ENCODE results near the gene NECTIN4. TPM values are rescaled to one million over a fixed set of nuclear protein-coding genes. Genes with fewer than 3 reads are reported as not detected.
A peak's percentile ranks its signal among the peaks of the same experiment; 100 is the strongest.

NECTIN4 gene
- total RNA-seq, 4 donors from 2014 or later, result 126 to 188 (median 164) TPM

DNA sequence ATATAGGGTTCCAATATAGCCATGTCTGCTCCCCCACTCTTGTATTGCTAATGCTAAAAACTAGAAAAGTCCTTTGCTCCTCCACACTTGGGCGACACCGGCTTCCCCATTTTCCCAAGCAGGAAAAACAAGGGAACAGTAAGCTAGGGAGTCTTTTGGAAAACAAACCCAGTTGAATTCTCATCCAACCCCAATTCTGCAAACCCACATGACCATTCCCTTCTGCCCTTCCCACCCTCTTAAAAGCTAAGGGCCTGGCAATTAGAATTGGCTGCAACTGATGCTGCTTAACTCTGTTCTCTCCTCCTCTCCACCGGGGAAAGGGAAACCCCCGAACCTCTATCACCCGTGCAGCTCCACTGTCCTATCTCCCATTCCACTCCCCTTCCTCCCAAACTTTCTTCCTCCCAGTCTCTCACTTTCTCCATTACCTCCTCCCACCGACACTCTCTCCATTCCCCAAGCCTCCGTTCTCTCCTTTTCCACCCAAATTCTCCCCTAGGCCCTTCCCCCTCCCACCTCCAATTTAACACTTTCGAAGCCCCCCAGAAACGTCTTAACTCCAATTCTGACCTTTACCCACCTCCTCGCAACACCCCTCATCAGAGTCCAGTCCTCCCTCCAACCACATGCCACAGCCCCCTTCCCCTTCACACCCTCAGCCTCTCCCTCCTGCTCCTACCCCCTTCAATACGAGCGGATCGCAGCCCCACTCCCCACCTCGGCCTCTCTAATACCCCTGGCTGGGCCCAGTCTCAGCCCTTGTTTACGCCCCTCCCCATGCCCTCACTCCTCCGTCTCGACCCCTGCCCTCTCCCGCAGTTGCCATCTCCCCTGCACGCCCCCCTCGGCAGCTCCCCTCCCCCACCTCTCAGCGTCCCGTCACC is 42.4 kb upstream of the NECTIN4 start:
- DNase-seq (ENCODE audit: low spot score in 2 of 2), result no peak
- H3K27ac ChIP-seq, result peak overlapping the region; percentile 98
- H3K27me3 ChIP-seq, result no peaks in the 10 kb centered on the region
- WGBS, result 3% methylated on average over 22 of the region's 22 CpGs
- H3K4me1 ChIP-seq, result peaks cover 37% of the 10 kb centered on the region
- no peak for TF ChIP-seq POLR2A (IDR thresholded peaks at IDR 0.05)
- peaks cover 18% of the 10 kb centered on the region for H3K36me3 ChIP-seq
- no peaks in the 10 kb centered on the region for H3K9me3 ChIP-seq
- peak overlapping the region; percentile 88 for H3K4me3 ChIP-seq

DNA sequence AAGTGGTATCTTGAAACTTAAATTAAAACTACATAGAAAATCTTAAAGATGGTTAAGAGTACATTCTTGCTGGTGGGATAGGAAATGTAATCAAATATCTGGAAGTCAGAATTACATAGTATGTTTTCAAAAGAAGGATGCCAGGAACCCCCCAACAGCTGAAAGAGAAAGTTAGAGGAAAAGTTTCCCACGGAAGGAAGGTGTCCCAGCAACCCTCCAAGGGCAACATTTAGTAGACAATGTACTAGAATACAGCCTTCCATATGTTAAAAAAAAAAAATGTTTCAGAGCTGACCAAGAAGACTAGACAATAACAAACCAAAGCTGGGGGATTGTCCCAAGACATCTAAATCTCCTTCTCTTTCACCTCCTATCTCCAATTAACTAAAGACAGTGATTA is 40.9 kb upstream of the NECTIN4 start:
- H3K27ac ChIP-seq, result no peak overlapping the region
- peaks cover 29% of the 10 kb centered on the region for H3K36me3 ChIP-seq
- no peak for DNase-seq (ENCODE audit: low spot score in 2 of 2)
- H3K9me3 ChIP-seq, result no peaks in the 10 kb centered on the region
- WGBS, result 54% methylated on average over 1 of the region's 1 CpG
- TF ChIP-seq POLR2A (IDR thresholded peaks at IDR 0.05) (no peak), EP300 (IDR thresholded peaks at IDR 0.05) (no peak), POLR2AphosphoS5 (IDR thresholded peaks at IDR 0.05) (no peak)
- TF ChIP-seq, protein P1, sequence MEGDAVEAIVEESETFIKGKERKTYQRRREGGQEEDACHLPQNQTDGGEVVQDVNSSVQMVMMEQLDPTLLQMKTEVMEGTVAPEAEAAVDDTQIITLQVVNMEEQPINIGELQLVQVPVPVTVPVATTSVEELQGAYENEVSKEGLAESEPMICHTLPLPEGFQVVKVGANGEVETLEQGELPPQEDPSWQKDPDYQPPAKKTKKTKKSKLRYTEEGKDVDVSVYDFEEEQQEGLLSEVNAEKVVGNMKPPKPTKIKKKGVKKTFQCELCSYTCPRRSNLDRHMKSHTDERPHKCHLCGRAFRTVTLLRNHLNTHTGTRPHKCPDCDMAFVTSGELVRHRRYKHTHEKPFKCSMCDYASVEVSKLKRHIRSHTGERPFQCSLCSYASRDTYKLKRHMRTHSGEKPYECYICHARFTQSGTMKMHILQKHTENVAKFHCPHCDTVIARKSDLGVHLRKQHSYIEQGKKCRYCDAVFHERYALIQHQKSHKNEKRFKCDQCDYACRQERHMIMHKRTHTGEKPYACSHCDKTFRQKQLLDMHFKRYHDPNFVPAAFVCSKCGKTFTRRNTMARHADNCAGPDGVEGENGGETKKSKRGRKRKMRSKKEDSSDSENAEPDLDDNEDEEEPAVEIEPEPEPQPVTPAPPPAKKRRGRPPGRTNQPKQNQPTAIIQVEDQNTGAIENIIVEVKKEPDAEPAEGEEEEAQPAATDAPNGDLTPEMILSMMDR (IDR thresholded peaks at IDR 0.05), result no peak
- peaks cover 37% of the 10 kb centered on the region for H3K4me1 ChIP-seq
- H3K4me3 ChIP-seq, result no peak overlapping the region
- H3K27me3 ChIP-seq, result no peaks in the 10 kb centered on the region

DNA sequence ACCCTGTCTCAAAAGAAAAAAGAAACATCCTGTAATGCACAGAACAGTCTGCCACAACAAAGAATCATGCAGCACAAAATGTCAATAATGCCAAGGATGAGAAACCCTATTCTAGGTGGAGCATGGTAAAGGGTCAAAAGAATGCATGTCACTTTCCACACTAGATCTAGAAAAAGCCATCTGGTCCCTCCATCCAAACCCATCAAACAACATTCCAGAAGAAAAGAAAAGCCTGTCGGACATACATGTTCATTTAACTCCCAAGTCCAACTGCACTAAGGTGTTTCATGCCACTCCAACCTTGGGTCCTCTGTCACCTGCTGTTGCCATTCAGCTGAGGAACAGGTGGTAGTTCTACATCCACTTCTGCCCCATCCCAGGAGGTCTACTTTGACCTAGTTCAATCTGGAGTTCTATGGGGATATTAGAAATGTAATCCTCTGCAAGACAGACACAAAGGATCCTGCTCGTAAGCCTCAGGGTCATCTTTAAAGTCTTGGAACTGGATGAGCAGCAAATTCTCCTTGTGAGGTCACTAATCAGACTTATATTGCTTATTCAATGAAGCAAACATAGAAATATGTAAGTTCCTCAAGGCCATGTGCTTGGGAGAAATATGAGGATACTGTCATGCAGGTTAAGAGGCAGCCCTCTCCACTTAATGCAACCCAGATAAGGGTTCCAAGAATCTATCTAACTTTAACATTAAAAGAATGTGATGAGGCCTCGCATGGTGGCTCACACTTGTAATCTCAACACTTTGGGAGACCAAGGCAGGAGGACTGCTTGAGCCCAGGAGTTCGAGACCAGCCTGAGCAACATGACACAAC is 39.4 kb upstream of the NECTIN4 start:
- TF ChIP-seq POLR2AphosphoS5 (IDR thresholded peaks at IDR 0.05), result no peak
- no peak for TF ChIP-seq POLR2A (IDR thresholded peaks at IDR 0.05)
- TF ChIP-seq, protein P1 (IDR thresholded peaks at IDR 0.05), result no peak
- TF ChIP-seq EP300 (IDR thresholded peaks at IDR 0.05), result no peak
- H3K36me3 ChIP-seq, result peaks cover 43% of the 10 kb centered on the region
- H3K27me3 ChIP-seq, result no peaks in the 10 kb centered on the region
- H3K4me1 ChIP-seq, result peaks cover 32% of the 10 kb centered on the region
- H3K4me3 ChIP-seq, result no peak overlapping the region
- DNase-seq (ENCODE audit: low spot score in 2 of 2), result no peak
- 86% methylated on average over 4 of the region's 4 CpGs for WGBS
- H3K9me3 ChIP-seq, result no peaks in the 10 kb centered on the region
- H3K27ac ChIP-seq, result no peak overlapping the region

DNA sequence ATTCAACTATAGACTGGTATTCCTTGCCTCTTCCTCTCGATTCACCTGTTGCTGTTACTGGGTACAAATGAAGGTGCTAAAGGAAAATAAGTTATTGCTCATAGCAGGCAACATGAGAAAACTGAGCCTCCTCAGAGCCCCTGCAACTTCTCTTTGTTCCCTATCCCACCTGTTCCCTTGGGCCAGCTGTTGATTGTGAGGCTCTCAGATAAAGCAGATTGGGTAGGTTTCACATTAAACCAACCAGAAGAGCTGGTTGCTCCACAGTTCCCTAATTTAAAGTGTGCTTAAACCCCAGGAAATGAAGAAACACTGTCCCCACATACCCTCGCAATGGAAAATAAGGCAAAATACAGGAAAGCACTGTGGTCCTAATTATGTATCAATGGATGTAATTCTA is 38.3 kb upstream of the NECTIN4 start:
- H3K27me3 ChIP-seq, result no peaks in the 10 kb centered on the region
- no peak overlapping the region for H3K4me3 ChIP-seq
- no peak for DNase-seq (ENCODE audit: low spot score in 2 of 2)
- H3K4me1 ChIP-seq, result peaks cover 25% of the 10 kb centered on the region
- H3K9me3 ChIP-seq, result no peaks in the 10 kb centered on the region
- peaks cover 55% of the 10 kb centered on the region for H3K36me3 ChIP-seq
- TF ChIP-seq EP300 (IDR thresholded peaks at IDR 0.05) (no peak), POLR2AphosphoS5 (IDR thresholded peaks at IDR 0.05) (no peak), POLR2A (IDR thresholded peaks at IDR 0.05) (no peak)
- TF ChIP-seq, protein P1 (IDR thresholded peaks at IDR 0.05), result no peak
- H3K27ac ChIP-seq, result no peak overlapping the region
- WGBS, result 87% methylated on average over 2 of the region's 2 CpGs

DNA sequence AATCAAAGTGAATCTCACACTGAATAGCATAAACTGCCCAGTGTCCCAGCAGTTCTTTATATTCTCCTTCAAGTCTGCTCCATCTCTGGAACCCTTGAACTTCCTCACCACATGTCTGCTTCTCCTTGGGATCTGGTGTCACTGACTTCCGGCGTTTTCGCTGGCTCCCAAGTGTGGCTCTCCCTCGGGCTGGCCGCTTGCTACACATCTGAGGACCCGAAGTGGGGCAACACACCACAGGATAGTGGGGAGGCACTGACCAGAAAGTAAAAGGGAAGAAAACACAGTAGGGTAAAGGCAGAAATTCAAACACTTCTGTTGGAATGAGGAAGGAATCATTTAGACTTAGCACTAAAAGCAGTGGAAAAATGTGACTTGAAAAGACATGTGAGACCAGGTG is 33.6 kb upstream of the NECTIN4 start:
- Histone ChIP-seq H3K4me3 (no peak overlapping the region), H3K27me3 (no peaks in the 10 kb centered on the region), H3K27ac (no peak overlapping the region), H3K4me1 (peaks cover 41% of the 10 kb centered on the region), H3K36me3 (peaks cover 72% of the 10 kb centered on the region), H3K9me3 (no peaks in the 10 kb centered on the region)
- DNase-seq (ENCODE audit: low spot score in 2 of 2), result no peak
- TF ChIP-seq EP300 (IDR thresholded peaks at IDR 0.05), result no peak
- TF ChIP-seq POLR2AphosphoS5 (IDR thresholded peaks at IDR 0.05), result no peak
- TF ChIP-seq, protein P1 (IDR thresholded peaks at IDR 0.05), result no peak
- no peak for TF ChIP-seq POLR2A (IDR thresholded peaks at IDR 0.05)
- 85% methylated on average over 6 of the region's 6 CpGs for WGBS
